Parathyroid adenoma (tissue), 2 donors: ENCODE results near the gene NEDD4L.

Experiments
- H2AFZ ChIP-seq: fragments of 300-600 bp; sonication (generic); one replicate; pipeline ENCODE4 v1.7.0; 2017; ENCODE audit warnings: antibody characterized with exemption, mild to moderate bottlenecking
- H3K27ac ChIP-seq: fragments of 300-600 bp; sonication (generic); one replicate; pipeline ENCODE4 v1.7.0; 2017
- H3K27me3 ChIP-seq: fragments of 300-600 bp; sonication (generic); one replicate; pipeline ENCODE4 v1.7.0; 2017; ENCODE audit warnings: low read length; ENCODE audit not compliant: control insufficient read depth, insufficient read depth
- H3K36me3 ChIP-seq: fragments of 300-600 bp; sonication (generic); one replicate; pipeline ENCODE4 v1.7.0; 2017; ENCODE audit warnings: low read length; ENCODE audit not compliant: control insufficient read depth, insufficient read depth
- H3K4me1 ChIP-seq: fragments of 300-600 bp; sonication (generic); one replicate; pipeline ENCODE4 v1.7.0; 2017; ENCODE audit warnings: control low read depth
- H3K4me2 ChIP-seq: fragments of 300-600 bp; sonication (generic); one replicate; pipeline ENCODE4 v1.7.0; 2017; ENCODE audit warnings: low read length
- H3K4me3 ChIP-seq: fragments of 300-600 bp; sonication (generic); one replicate; pipeline ENCODE4 v1.7.0; 2017; ENCODE audit warnings: low read depth, low read length
- H3K79me2 ChIP-seq: fragments of 300-600 bp; sonication (generic); one replicate; pipeline ENCODE4 v1.7.0; 2017; ENCODE audit warnings: control low read depth
- H3K9ac ChIP-seq: fragments of 300-600 bp; sonication (generic); one replicate; pipeline ENCODE4 v1.7.0; 2017; ENCODE audit warnings: mild to moderate bottlenecking
- H3K9me3 ChIP-seq: fragments of 300-600 bp; sonication (generic); one replicate; pipeline ENCODE4 v1.7.0; 2017; ENCODE audit warnings: low read length; ENCODE audit not compliant: control insufficient read depth
- CTCF ChIP-seq: fragments of 300-600 bp; sonication (generic); IDR thresholded peaks from one replicate; pipeline ENCODE4 v1.7.0; 2017; ENCODE audit warnings: antibody characterized with exemption, mild to moderate bottlenecking
- donor health status: primary hyperparathyroidism.

NEDD4L gene

GRCh38 chr18:58224425-58224750 is 180.4 kb downstream of the NEDD4L start:
- no peak overlapping the region for H3K4me2 ChIP-seq
- H3K36me3 ChIP-seq = no peaks in the 10 kb centered on the region
- peaks cover 2% of the 10 kb centered on the region for H3K79me2 ChIP-seq
- no peak overlapping the region for H3K4me3 ChIP-seq
- no peak overlapping the region for H3K9ac ChIP-seq
- TF ChIP-seq CTCF = no peak
- H3K27me3 ChIP-seq = no peaks in the 10 kb centered on the region
- H3K9me3 ChIP-seq = no peaks in the 10 kb centered on the region
- H3K4me1 ChIP-seq = peaks cover 13% of the 10 kb centered on the region
- H3K27ac ChIP-seq = peak overlapping the region; percentile 50
- H2AFZ ChIP-seq = peak overlapping the region; percentile 66

DNA sequence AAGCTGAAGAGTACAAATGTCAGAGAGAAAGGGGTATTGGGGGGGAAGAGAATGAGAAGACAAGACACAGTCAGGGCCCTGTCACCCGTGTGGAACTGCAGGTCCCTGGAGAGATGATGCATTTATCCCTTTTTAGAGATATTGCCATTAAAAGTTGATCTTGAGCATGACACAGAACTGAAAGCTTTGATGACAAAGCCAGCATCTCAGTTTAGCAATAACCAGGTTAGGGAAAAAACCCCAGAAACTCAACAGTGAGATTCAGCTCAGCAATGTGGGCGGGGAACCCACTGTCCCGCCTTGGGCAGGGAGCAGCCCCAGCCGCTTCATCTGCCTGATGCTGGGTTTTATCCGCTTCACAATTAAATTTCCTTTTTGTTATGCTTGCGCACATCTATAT is 181.1 kb downstream of the NEDD4L start:
- Histone ChIP-seq H3K27me3 (no peaks in the 10 kb centered on the region), H2AFZ (peak overlapping the region; percentile 66), H3K9ac (no peak overlapping the region), H3K4me3 (no peak overlapping the region), H3K27ac (no peak overlapping the region), H3K4me2 (no peak overlapping the region), H3K4me1 (peaks cover 13% of the 10 kb centered on the region), H3K9me3 (no peaks in the 10 kb centered on the region), H3K79me2 (peaks cover 2% of the 10 kb centered on the region), H3K36me3 (no peaks in the 10 kb centered on the region)
- TF ChIP-seq CTCF = no peak

GRCh38 chr18:58226429-58226828 is 182.4 kb downstream of the NEDD4L start:
- H3K27ac ChIP-seq = peak overlapping the region; percentile 14
- peak overlapping the region; percentile 40 for H2AFZ ChIP-seq
- H3K4me3 ChIP-seq = no peak overlapping the region
- H3K79me2 ChIP-seq = peaks cover 5% of the 10 kb centered on the region
- no peak overlapping the region for H3K9ac ChIP-seq
- no peaks in the 10 kb centered on the region for H3K36me3 ChIP-seq
- H3K4me2 ChIP-seq = no peak overlapping the region
- H3K27me3 ChIP-seq = no peaks in the 10 kb centered on the region
- H3K9me3 ChIP-seq = no peaks in the 10 kb centered on the region
- peaks cover 13% of the 10 kb centered on the region for H3K4me1 ChIP-seq
- no peak for TF ChIP-seq CTCF

DNA sequence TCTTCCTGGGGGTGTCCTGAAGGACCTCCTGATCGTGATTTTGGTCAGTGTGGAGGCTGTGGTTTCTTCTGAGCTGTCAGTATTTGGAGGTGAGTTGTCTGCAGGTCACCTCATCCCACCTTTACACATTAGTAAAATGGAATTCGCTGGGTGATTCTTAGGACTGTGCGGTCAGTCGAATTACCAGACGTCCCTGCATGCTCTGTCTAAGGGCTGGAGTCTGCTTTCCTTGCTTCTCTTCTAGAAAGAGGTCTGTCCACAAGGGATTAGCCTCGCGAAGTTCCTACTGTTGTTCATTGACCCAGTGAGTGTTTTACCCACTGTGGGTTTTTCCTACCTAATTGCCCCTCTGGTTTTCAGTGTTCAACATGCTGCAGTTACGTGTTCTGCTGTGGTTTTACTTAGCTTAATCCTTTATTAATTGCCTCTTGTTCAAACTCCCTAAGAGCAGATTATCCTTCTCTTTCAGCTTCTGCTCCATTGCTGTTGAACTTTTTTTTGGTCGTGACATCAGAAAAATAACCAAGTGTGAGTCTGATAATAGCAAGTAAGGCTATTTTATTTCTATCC is 183.4 kb downstream of the NEDD4L start:
- Histone ChIP-seq H3K79me2 (peaks cover 6% of the 10 kb centered on the region), H3K9ac (no peak overlapping the region), H3K4me2 (no peak overlapping the region), H2AFZ (no peak overlapping the region), H3K27me3 (no peaks in the 10 kb centered on the region), H3K9me3 (no peaks in the 10 kb centered on the region), H3K4me1 (peaks cover 13% of the 10 kb centered on the region), H3K36me3 (no peaks in the 10 kb centered on the region), H3K27ac (no peak overlapping the region), H3K4me3 (no peak overlapping the region)
- no peak for TF ChIP-seq CTCF

DNA sequence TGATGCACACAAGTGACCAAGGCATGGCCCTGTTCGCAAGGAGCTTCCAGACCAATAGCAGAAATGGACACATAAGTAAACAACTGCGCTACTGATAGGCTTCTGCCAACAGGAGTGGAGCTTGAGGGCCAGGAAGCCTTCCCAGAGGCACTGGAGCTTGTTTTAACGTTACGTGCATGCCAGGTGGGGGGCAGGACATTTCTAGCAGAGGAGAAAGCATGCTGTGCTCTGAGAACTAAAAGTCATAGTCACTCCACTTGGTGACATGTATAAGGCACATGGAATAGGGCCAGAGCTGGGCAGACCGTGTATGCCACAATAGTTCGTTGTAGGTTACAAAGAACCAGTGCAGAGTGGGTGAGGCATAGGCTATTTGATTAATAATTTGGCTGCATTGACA is 184.2 kb downstream of the NEDD4L start:
- Histone ChIP-seq H3K79me2 (peaks cover 6% of the 10 kb centered on the region), H3K4me2 (no peak overlapping the region), H3K9ac (no peak overlapping the region), H3K27me3 (no peaks in the 10 kb centered on the region), H3K4me3 (no peak overlapping the region), H3K9me3 (no peaks in the 10 kb centered on the region), H3K27ac (no peak overlapping the region), H3K4me1 (peaks cover 13% of the 10 kb centered on the region), H3K36me3 (no peaks in the 10 kb centered on the region), H2AFZ (no peak overlapping the region)
- no peak for TF ChIP-seq CTCF
